ENCODE measurements around the gene SARDH. TPM values are rescaled to one million over a fixed set of nuclear protein-coding genes. Genes with fewer than 3 reads are reported as not detected.

SARDH gene
- total RNA-seq, 2 donors from 2014 or later = 20.2 to 61.0 TPM

DNA sequence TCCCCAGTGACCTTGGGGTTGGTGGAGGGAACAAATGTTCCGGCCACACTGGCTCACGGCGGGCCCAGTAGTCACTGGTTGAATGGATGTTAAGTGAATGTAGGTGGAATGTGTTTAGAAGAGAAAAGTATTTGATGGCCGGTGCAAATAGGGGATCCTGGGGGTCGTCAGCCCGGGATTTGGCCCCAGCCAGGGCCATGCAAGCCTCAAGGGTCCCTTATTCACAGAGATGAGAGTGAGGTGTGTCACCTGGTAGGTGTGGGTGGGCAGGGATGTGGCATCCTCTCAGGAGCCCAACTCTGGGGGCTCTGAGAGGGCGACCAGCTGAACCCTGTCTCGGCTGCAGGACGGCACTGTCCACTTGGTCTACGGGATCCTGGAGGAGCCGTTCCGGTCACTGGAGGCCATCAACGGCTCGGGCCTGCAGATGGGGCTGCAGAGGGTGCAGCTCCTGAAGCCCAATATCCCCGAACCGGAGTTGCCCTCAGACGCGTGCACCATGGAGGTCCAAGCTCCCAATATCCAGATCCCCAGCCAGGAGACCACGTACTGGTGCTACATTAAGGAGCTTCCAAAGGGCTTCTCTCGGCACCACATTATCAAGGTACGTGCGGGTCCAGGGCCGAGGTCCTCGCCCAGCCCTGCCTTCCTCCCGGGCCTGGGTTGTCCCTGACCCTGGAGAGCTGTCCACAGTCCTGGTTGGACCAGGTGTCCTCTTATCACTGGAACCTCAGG lies 96.1 kb downstream of the SARDH start:
- H3K4me3 ChIP-seq = no peak overlapping the region
- DNase-seq (no peak), ATAC-seq (no peak)
- no peaks in the 10 kb centered on the region for H3K9me3 ChIP-seq
- WGBS, 2 donors = 70 to 85% methylated on average over 10 to 25 of the region's 25 CpGs
- no peaks in the 10 kb centered on the region for H3K36me3 ChIP-seq (replicated peaks in 1 of 2; ENCODE audit: insufficient read depth in 1 of 2, low read depth in 2 of 2)
- no peak for TF ChIP-seq POLR2A (IDR thresholded peaks at IDR 0.05)
- TF ChIP-seq, protein P1, sequence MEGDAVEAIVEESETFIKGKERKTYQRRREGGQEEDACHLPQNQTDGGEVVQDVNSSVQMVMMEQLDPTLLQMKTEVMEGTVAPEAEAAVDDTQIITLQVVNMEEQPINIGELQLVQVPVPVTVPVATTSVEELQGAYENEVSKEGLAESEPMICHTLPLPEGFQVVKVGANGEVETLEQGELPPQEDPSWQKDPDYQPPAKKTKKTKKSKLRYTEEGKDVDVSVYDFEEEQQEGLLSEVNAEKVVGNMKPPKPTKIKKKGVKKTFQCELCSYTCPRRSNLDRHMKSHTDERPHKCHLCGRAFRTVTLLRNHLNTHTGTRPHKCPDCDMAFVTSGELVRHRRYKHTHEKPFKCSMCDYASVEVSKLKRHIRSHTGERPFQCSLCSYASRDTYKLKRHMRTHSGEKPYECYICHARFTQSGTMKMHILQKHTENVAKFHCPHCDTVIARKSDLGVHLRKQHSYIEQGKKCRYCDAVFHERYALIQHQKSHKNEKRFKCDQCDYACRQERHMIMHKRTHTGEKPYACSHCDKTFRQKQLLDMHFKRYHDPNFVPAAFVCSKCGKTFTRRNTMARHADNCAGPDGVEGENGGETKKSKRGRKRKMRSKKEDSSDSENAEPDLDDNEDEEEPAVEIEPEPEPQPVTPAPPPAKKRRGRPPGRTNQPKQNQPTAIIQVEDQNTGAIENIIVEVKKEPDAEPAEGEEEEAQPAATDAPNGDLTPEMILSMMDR (IDR thresholded peaks at IDR 0.05) = no peak
- intact Hi-C loops (cut with DNase I) = no loop called here
- no peaks in the 10 kb centered on the region for H3K4me1 ChIP-seq
- H3K27me3 ChIP-seq = no peaks in the 10 kb centered on the region
- no peak overlapping the region for H3K27ac ChIP-seq

DNA sequence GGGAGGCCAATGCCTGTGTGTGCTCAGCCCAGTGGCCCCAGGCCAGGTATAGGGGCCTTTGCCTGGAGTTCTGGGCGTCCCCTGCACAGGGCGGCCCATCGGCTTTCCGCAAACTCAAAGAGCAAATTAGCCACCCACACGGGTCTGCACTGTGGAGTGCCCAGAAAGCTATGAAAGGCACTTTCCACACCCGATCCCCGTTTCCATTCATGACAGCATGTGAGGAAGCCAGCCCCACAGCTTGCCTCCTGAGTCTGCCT lies 96.8 kb downstream of the SARDH start:
- no peak overlapping the region for H3K27ac ChIP-seq
- no peak for TF ChIP-seq POLR2A (IDR thresholded peaks at IDR 0.05)
- TF ChIP-seq, protein P1 (IDR thresholded peaks at IDR 0.05) = no peak
- 87% methylated on average over 7 of the region's 7 CpGs; no CpG with 5 or more reads in 1 of the 2 donors for WGBS, 2 donors
- DNase-seq (no peak), ATAC-seq (no peak)
- no peaks in the 10 kb centered on the region for H3K27me3 ChIP-seq
- no peak overlapping the region for H3K4me3 ChIP-seq
- no peaks in the 10 kb centered on the region for H3K4me1 ChIP-seq
- no peaks in the 10 kb centered on the region for H3K9me3 ChIP-seq
- no peaks in the 10 kb centered on the region for H3K36me3 ChIP-seq (replicated peaks in 1 of 2; ENCODE audit: insufficient read depth in 1 of 2, low read depth in 2 of 2)
- intact Hi-C loops (cut with DNase I) = no loop called here

DNA sequence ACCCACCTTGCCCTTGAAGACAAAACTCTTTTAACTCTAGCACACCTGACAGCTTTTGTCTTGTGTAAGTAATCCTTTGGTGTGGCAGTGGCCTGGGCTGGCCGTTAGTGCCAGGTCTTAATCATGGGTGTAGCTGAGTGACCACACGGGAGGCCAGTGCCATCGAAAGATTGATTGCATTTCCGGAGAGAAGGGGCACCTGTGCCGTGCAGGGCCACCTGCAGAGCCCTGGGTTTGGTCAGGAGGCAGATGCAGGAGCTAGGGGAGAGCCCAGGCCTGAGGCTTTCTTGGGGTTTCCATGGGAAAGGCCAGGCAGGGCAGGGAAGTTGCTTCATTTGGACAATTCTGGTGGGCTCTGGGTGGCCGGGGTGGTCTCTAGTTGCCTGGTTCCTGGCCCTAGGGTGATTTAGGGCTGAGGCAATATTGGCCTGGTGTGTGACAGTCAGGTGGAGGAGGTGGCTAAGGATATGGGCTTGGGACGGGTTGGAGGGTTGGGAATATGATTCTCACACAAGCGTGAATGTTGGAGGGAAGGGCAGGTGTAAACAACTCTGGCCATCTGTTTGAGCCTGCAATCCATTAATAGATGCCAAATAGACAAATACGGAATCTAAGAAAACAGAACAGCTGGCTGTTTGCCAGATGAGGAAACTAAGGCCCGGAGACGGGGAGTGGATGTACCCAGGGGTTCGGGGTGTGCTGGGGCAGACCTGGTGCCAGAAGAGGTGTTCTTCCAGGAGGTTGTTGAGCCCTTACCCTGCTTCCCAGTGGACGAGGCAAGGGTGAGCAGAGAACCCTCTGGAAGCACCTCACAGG lies 97.4 kb downstream of the SARDH start:
- intact Hi-C loops (cut with DNase I) = no loop called here
- Histone ChIP-seq H3K27ac (no peak overlapping the region), H3K4me1 (no peaks in the 10 kb centered on the region), H3K4me3 (no peak overlapping the region), H3K9me3 (no peaks in the 10 kb centered on the region), H3K27me3 (no peaks in the 10 kb centered on the region), H3K36me3 (replicated peaks in 1 of 2; ENCODE audit: insufficient read depth in 1 of 2, low read depth in 2 of 2) (no peaks in the 10 kb centered on the region)
- DNase-seq (no peak), ATAC-seq (no peak)
- TF ChIP-seq, protein P1 (IDR thresholded peaks at IDR 0.05) = no peak
- no peak for TF ChIP-seq POLR2A (IDR thresholded peaks at IDR 0.05)
- 79 to 82% methylated on average over 11 to 13 of the region's 13 CpGs for WGBS, 2 donors

DNA sequence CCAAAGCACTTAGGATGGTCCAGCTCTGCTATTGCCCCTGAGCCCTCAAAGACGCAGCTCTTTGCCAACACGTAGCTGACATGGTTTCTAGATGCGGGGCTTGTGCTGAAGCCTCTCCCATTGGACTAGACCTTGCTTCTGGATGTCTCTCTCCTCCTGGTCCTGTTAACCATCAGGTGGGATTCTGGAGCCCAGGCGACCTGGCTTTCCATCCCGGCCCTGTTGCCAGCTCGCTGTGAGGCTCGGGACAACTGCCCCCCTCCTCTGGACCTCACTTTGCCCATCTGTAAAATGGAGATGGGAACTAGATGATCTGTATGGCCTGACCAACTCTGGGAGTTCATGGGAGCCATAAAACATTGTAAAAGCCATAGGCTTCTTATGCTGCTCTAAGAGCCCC lies 98.0 kb downstream of the SARDH start:
- no peak for DNase-seq
- WGBS, 2 donors = 83 to 90% methylated on average over 7 of the region's 7 CpGs
- ATAC-seq = no peak
- no peak overlapping the region for H3K4me3 ChIP-seq
- no peaks in the 10 kb centered on the region for H3K4me1 ChIP-seq
- no peak overlapping the region for H3K27ac ChIP-seq
- H3K27me3 ChIP-seq = no peaks in the 10 kb centered on the region
- no peaks in the 10 kb centered on the region for H3K36me3 ChIP-seq (replicated peaks in 1 of 2; ENCODE audit: insufficient read depth in 1 of 2, low read depth in 2 of 2)
- no peak for TF ChIP-seq POLR2A (IDR thresholded peaks at IDR 0.05)
- TF ChIP-seq, protein P1 (IDR thresholded peaks at IDR 0.05) = no peak
- no peaks in the 10 kb centered on the region for H3K9me3 ChIP-seq
- intact Hi-C loops (cut with DNase I) = no loop called here
